HepG2 (cell line): ENCODE measurements around the gene HIBADH. TPM values are rescaled to one million over a fixed set of nuclear protein-coding genes. Genes with fewer than 3 reads are reported as not detected.
A peak's percentile ranks its signal among the peaks of the same experiment; 100 is the strongest.

Source experiments
- CREM ChIP-seq, 2 experiments: sonication (generic) in 1 of 2; formaldehyde crosslinking in 1 of 2; IDR thresholded peaks; 2 replicates each; pipeline versions ENCODE4 v1.4.0 to v1.6.1; 2016 to 2020; ENCODE audit warnings: antibody characterized with exemption in 1 of 2, mild to moderate bottlenecking in 1 of 2, missing genetic modification reagents in 1 of 2
- DR1 ChIP-seq: sonication (generic); formaldehyde crosslinking; IDR thresholded peaks from 2 replicates; pipeline ENCODE4 v1.8.0; 2021; ENCODE audit warnings: mild to moderate bottlenecking, missing genetic modification reagents, inconsistent platforms
- FOXA1 ChIP-seq, 2 experiments: fragments of 450-650 bp in 1 of 2; sonication (generic) in 1 of 2; formaldehyde crosslinking in 1 of 2; IDR thresholded peaks; 2 replicates each; pipeline versions ENCODE4 v1.4.0 to v1.6.1; 2016 to 2020; ENCODE audit warnings: missing genetic modification reagents in 1 of 2
- HNF4A ChIP-seq: sonication (generic); formaldehyde crosslinking; IDR thresholded peaks from 2 replicates; pipeline ENCODE4 v1.4.0; 2020; ENCODE audit warnings: missing genetic modification reagents
- NCOA2 ChIP-seq: sonication (generic); formaldehyde crosslinking; IDR thresholded peaks from 2 replicates; pipeline ENCODE4 v1.8.0; 2022; ENCODE audit warnings: inconsistent platforms
- NCOR1 ChIP-seq: fragments of 200-600 bp; sonication (generic); IDR thresholded peaks from 2 replicates; pipeline ENCODE4 v1.7.0; 2017; ENCODE audit warnings: antibody characterized with exemption, low read length, borderline replicate concordance
- NFYC ChIP-seq: IDR thresholded peaks from 2 replicates; pipeline ENCODE4 v1.6.1; 2016; ENCODE audit warnings: missing genetic modification reagents, missing compliant biosample characterization
- RARA ChIP-seq: IDR thresholded peaks from 2 replicates; pipeline ENCODE4 v1.6.1; 2016; ENCODE audit warnings: missing genetic modification reagents, missing compliant biosample characterization
- RXRB ChIP-seq: IDR thresholded peaks from 2 replicates; pipeline ENCODE4 v1.6.1; 2016; ENCODE audit warnings: borderline replicate concordance, missing genetic modification reagents, missing compliant biosample characterization
- polyA plus RNA-seq, 8 experiments: library from polyadenylated mRNA; depleted of rRNA in 3 of 8; stranded (reverse) in 7 of 8; unstranded in 1 of 8; fragments of >200 nt; fragmentation: Illumina TruSeq in 4 of 8; extraction: Trizol in 4 of 8; gene quantifications; 2 replicates each; pipeline versions ENCODE4 v1.2.1 to v1.2.3, GENCODE V29; 2011 to 2016; ENCODE audit warnings: low read depth in 4 of 8, missing spikeins in 1 of 8, mixed read lengths in 1 of 8; ENCODE audit not compliant: insufficient read depth in 1 of 8
- total RNA-seq, 5 experiments: library from RNA; depleted of rRNA; stranded (reverse); fragments of >200 nt; fragmentation: Illumina TruSeq; extraction: Trizol; gene quantifications; 2 replicates each; pipeline ENCODE4 v1.2.3, GENCODE V29; 2016; ENCODE audit warnings: low read depth in 1 of 5
- TF ChIP-seq, protein P1 (sequence below), 2 experiments: sonication (generic) in 1 of 2; formaldehyde crosslinking in 1 of 2; IDR thresholded peaks; 2 replicates each; pipeline versions ENCODE4 v1.4.0 to v1.6.1; 2016 to 2020; ENCODE audit warnings: borderline replicate concordance in 1 of 2, low read depth in 1 of 2, mild to moderate bottlenecking in 1 of 2, missing genetic modification reagents in 1 of 2
- TF ChIP-seq, protein P2 (sequence below): sonication (generic); formaldehyde crosslinking; IDR thresholded peaks from 2 replicates; pipeline ENCODE4 v1.5.1; 2020; ENCODE audit warnings: missing genetic modification reagents, mild to moderate bottlenecking, borderline replicate concordance
- TF ChIP-seq, protein P3 (sequence below): sonication (generic); formaldehyde crosslinking; IDR thresholded peaks from 2 replicates; pipeline ENCODE4 v1.4.0; 2020; ENCODE audit warnings: mild to moderate bottlenecking, missing genetic modification reagents

HIBADH gene
- total and polyA plus RNA-seq, 2 of the 13 experiments (the other 11 are each of a cell fraction or from before 2014, with no cell fraction given) = 49.9 to 59.5 TPM

GRCh38 chr7:27606270-27607209, 56.1 kb downstream of the HIBADH start (continued):
- no peak for TF ChIP-seq DR1 (CRISPR knock-in tag)
- peak; percentile 18; the same call in 1 of the 2 replicates for TF ChIP-seq RXRB (CRISPR knock-in tag)
- TF ChIP-seq, protein P1, sequence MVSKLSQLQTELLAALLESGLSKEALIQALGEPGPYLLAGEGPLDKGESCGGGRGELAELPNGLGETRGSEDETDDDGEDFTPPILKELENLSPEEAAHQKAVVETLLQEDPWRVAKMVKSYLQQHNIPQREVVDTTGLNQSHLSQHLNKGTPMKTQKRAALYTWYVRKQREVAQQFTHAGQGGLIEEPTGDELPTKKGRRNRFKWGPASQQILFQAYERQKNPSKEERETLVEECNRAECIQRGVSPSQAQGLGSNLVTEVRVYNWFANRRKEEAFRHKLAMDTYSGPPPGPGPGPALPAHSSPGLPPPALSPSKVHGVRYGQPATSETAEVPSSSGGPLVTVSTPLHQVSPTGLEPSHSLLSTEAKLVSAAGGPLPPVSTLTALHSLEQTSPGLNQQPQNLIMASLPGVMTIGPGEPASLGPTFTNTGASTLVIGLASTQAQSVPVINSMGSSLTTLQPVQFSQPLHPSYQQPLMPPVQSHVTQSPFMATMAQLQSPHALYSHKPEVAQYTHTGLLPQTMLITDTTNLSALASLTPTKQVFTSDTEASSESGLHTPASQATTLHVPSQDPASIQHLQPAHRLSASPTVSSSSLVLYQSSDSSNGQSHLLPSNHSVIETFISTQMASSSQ (IDR thresholded peaks at IDR 0.05; ENCODE audit: low read depth) = peak; percentile 60
- TF ChIP-seq, protein P1 (CRISPR knock-in tag; IDR thresholded peaks at IDR 0.05; ENCODE audit: borderline replicate concordance) = no peak
- peak; percentile 31; the same call in 1 of the 2 replicates for TF ChIP-seq NCOA2
- TF ChIP-seq, protein P2, sequence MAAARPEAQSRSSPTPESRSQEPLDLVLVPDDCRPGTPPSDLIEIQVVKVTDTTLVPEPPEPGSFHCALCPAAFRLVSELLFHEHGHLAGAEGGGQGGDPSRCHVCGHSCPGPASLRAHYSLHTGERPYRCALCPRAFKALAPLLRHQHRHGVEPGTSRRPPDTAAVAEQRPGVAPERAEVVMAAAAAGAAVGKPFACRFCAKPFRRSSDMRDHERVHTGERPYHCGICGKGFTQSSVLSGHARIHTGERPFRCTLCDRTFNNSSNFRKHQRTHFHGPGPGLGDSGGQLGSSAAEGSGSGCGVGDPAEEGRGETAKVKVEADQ = 0 out of 2 replicates have a peak, but pooled peaks have one; percentile 42
- peak; percentile 52 for TF ChIP-seq RARA (CRISPR knock-in tag)
- TF ChIP-seq NCOR1 = peak; percentile 64; the same call in 1 of the 2 replicates
- TF ChIP-seq NFYC = no peak
- TF ChIP-seq CREM (IDR thresholded peaks at IDR 0.05) = peak; percentile 28; the same call in 1 of the 2 replicates
- TF ChIP-seq CREM (CRISPR knock-in tag; IDR thresholded peaks at IDR 0.05) = no peak
- no peak for TF ChIP-seq FOXA1 (IDR thresholded peaks at IDR 0.05)
- TF ChIP-seq FOXA1 (CRISPR knock-in tag; IDR thresholded peaks at IDR 0.05) = peak; percentile 59; the same call in 1 of the 2 replicates
- TF ChIP-seq HNF4A (CRISPR knock-in tag) = peak; percentile 67
- TF ChIP-seq, protein P3, sequence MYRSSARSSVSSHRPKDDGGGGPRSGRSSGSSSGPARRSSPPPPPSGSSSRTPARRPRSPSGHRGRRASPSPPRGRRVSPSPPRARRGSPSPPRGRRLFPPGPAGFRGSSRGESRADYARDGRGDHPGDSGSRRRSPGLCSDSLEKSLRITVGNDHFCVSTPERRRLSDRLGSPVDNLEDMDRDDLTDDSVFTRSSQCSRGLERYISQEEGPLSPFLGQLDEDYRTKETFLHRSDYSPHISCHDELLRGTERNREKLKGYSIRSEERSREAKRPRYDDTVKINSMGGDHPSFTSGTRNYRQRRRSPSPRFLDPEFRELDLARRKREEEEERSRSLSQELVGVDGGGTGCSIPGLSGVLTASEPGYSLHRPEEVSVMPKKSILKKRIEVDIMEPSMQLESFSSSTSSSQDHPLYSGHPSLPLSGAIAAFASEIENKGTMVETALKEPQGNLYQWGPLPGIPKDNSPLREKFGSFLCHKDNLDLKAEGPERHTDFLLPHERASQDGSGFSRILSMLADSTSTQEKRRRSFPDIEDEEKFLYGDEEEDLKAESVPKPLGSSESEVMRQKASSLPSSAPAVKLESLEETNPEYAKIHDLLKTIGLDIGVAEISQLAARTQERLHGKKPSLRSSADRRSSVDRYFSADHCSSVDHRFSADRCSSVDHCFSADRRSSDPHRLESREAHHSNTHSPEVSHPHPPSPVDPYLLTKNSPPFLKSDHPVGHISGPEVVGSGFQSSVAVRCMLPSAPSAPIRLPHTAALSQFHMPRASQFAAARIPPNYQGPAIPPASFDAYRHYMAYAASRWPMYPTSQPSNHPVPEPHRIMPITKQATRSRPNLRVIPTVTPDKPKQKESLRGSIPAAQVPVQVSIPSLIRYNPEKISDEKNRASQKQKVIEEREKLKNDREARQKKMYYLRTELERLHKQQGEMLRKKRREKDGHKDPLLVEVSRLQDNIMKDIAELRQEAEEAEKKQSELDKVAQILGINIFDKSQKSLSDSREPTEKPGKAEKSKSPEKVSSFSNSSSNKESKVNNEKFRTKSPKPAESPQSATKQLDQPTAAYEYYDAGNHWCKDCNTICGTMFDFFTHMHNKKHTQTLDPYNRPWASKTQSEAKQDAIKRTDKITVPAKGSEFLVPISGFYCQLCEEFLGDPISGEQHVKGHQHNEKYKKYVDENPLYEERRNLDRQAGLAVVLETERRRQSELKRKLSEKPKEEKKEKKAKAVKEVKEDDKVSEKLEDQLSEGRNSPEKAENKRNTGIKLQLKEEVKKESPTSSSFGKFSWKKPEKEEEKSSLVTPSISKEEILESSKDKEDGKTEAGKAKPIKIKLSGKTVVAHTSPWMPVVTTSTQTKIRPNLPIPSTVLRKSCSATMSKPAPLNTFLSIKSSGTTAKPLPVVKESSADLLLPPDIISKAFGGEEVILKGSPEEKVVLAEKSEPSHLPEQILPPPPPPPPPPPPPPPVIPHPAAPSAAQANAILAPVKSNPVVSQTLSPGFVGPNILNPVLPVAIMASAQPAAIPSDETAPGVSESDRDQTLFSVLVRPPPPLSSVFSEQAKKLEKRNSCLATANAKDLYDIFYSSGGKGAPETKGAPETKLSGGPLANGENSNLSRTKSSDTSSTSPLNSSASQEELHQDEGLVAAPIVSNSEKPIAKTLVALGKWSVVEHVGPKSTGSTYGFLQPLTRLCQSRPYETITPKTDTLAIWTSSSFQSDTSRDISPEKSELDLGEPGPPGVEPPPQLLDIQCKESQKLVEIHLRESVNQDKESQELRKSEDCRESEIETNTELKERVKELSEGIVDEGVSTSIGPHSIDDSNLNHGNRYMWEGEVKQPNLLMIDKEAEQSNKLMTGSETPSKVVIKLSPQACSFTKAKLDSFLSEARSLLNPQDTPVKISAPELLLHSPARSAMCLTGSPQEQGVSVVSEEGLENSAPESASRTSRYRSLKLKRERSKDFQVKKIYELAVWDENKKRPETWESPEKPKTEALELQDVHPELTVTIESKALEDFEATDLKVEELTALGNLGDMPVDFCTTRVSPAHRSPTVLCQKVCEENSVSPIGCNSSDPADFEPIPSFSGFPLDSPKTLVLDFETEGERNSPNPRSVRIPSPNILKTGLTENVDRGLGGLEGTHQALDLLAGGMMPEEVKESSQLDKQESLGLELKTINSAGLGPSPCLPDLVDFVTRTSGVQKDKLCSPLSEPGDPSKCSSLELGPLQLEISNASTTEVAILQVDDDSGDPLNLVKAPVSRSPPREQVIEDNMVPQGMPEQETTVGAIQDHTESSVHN (CRISPR knock-in tag) = no peak
